ENCODE results near the gene PRRC2C. TPM values are rescaled to one million over a fixed set of nuclear protein-coding genes. Genes with fewer than 3 reads are reported as not detected.

The PRRC2C gene
- total and polyA plus RNA-seq, 2 experiments from 2014 or later = 186 to 368 TPM

GRCh38 chr1:171500304-171500703 is 15.0 kb downstream of the PRRC2C start:
- H3K36me3 ChIP-seq (ENCODE audit: insufficient read depth) = no peaks in the 10 kb centered on the region
- Mint-ChIP-seq H3K36me3 (ENCODE audit: low read depth) (peaks cover 14% of the 10 kb centered on the region; the same call in 2 of the 3 replicates), H3K4me1 (peaks cover 33% of the 10 kb centered on the region), H3K27ac (no peak overlapping the region), H3K4me3 (no peak overlapping the region), H3K9me3 (no peaks in the 10 kb centered on the region; the same call in 2 of the 3 replicates), H3K27me3 (ENCODE audit: insufficient read depth, low read depth, poor library complexity) (no peaks in the 10 kb centered on the region)
- ATAC-seq (no peak), DNase-seq (ENCODE audit: low spot score) (no peak)
- TF ChIP-seq EZH2 (IDR thresholded peaks at IDR 0.05; ENCODE audit: low read depth, unreplicated experiment) (no peak), JUNB (IDR thresholded peaks at IDR 0.05; ENCODE audit: unreplicated experiment) (no peak), ZNF331 (CRISPR knock-in tag; IDR thresholded peaks at IDR 0.05; ENCODE audit: low read depth) (no peak), EZH2phosphoT487 (IDR thresholded peaks at IDR 0.05; ENCODE audit: unreplicated experiment) (no peak), ZNF462 (CRISPR knock-in tag; IDR thresholded peaks at IDR 0.05) (no peak), ETS1 (IDR thresholded peaks at IDR 0.05) (no peak), POLR2AphosphoS5 (IDR thresholded peaks at IDR 0.05; ENCODE audit: low read depth) (no peak), STAT1 (IDR thresholded peaks at IDR 0.05; ENCODE audit: unreplicated experiment) (no peak), NANOG (IDR thresholded peaks at IDR 0.05; ENCODE audit: borderline replicate concordance) (no peak), CTCF (conservative IDR thresholded peaks at IDR 0.05; ENCODE audit: low read depth in 2 of 2) (no peak), ZNF114 (CRISPR knock-in tag; IDR thresholded peaks at IDR 0.05) (no peak), REST (IDR thresholded peaks at IDR 0.05; ENCODE audit: unreplicated experiment) (no peak), CREB1 (CRISPR knock-in tag; IDR thresholded peaks at IDR 0.05; ENCODE audit: low read depth) (no peak)
- peaks cover 22% of the 10 kb centered on the region for H3K4me1 ChIP-seq (ENCODE audit: insufficient read depth)
- no peak overlapping the region for H3K4me3 ChIP-seq
- no peak overlapping the region for H3K27ac ChIP-seq (ENCODE audit: low read depth)
- H3F3A ChIP-seq (replicated peaks; ENCODE audit: low read depth) = no peaks in the 10 kb centered on the region
- peaks cover 100% of the 10 kb centered on the region for H3K79me2 ChIP-seq (replicated peaks; ENCODE audit: insufficient read depth)
- H3K9me2 ChIP-seq (ENCODE audit: insufficient read depth) = no peaks in the 10 kb centered on the region
- H2AFZ ChIP-seq = no peak overlapping the region
- no peak overlapping the region for H3K4me2 ChIP-seq
- no peaks in the 10 kb centered on the region for H3K27me3 ChIP-seq (ENCODE audit: insufficient read depth)
- H4K20me1 ChIP-seq (replicated peaks; ENCODE audit: insufficient read depth) = peaks cover 78% of the 10 kb centered on the region
